Measurements from ENCODE around the gene CA9.
"Not testable (repeated sequence)": the region's sequence is repeated elsewhere in the genome, so short reads cannot be mapped to it uniquely, and the experiment has no call there.

Gene CA9

GRCh38 chr9:35639631-35640030 lies 34.1 kb upstream of the CA9 start:
- TF ChIP-seq CTCF (IDR thresholded peaks at IDR 0.05; ENCODE audit: low read depth, low read length, missing control alignments): no peak
- no peak overlapping the region for H3K4me3 ChIP-seq (ENCODE audit: low read depth, low read length)
- DNase-seq (ENCODE audit: low read depth): no peak

DNA sequence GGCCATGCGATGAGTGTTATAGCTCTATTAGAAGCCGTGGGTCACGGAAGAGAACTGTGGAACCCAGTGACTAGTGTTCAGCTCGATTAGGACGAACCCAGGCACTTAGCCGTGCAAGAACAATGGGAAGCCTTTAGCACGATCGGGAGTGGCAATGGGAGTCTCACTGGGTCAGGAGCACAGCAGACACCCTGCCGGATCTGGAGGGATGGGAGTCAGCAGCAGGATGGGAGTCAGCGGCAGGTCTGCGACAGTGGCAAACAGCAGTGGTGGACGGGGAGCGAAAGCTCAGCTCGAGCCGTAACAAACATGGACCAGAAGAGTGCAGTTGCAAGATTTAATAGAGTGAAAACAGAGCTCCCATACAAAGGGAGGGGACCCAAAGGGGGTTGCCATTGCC lies 33.3 kb upstream of the CA9 start:
- DNase-seq (ENCODE audit: low read depth): not testable (repeated sequence)

GRCh38 chr9:35641478-35641877 lies 32.2 kb upstream of the CA9 start:
- not testable (repeated sequence) for DNase-seq (ENCODE audit: low read depth); H3K4me3 ChIP-seq (ENCODE audit: low read depth, low read length)

More for the DNA sequence above, 33.3 kb upstream of the CA9 start:
- H3K4me3 ChIP-seq (ENCODE audit: low read depth, low read length): not testable (repeated sequence)

DNA sequence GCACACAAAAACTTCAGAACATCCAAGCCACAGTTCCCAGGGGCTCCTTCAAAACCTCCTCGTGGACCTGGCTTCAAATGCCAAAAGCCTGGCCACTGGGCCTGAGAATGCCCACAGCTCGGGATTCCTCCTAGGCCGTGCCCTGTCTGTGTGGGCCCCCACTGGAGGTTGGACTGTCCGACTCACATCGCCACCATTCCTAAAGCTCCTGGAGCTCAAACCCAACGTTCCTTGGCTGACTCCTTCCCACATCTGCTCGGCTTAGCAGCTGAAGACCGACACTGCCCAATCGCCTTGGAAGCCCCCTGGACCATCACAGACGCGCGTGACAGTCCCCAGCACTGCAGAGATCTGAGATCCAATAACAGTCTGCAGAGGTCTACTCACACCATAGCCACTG lies 30.7 kb upstream of the CA9 start:
- no peak for TF ChIP-seq CTCF (IDR thresholded peaks at IDR 0.05; ENCODE audit: low read depth, low read length, missing control alignments)
- H3K4me3 ChIP-seq (ENCODE audit: low read depth, low read length): no peak overlapping the region
- DNase-seq (ENCODE audit: low read depth): no peak

DNA sequence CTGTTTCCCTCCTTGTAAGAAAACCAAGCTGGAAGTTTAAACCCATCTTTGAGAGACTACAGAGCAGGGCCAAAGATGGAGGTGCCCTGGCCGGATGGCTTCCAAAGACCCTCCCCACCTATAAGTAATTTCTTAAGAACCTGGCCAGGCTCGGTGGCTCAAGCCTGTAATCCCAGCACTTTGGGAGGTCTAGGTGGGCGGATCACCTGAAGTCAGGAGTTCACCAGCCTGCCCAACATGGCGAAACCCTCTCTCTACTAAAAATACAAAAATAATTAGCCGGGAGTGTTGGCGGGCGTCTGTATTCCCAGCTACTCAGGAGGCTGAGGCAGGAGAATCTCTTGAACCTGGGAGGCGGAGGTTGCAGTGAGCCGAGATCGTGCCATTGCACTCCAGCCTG lies 28.0 kb upstream of the CA9 start:
- H3K4me3 ChIP-seq (ENCODE audit: low read depth, low read length): peak overlapping the region; percentile 80
- not testable (repeated sequence) for DNase-seq (ENCODE audit: low read depth)

DNA sequence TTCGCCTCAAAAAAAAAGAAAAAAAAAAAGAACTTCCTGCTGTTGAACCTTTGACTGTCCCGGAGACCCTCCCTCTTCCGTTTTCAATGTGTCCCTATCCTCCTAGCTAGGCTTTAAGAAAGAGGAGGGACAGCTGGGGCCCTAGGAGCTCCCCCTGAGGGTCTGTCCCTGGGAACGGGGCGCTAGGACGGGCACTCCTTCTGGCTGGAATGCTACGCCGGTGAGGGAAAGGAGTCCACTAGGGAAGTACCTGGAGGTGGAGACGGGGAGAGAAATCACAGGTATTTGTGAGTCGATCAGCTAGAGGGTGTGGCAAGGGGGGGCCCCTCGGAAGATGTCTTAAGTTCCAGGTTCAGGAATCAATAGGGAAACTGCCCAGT lies 27.6 kb upstream of the CA9 start:
- TF ChIP-seq CTCF (IDR thresholded peaks at IDR 0.05; ENCODE audit: low read depth, low read length, missing control alignments): no peak
- DNase-seq (ENCODE audit: low read depth): no peak
- H3K4me3 ChIP-seq (ENCODE audit: low read depth, low read length): peak overlapping the region; percentile 80

DNA sequence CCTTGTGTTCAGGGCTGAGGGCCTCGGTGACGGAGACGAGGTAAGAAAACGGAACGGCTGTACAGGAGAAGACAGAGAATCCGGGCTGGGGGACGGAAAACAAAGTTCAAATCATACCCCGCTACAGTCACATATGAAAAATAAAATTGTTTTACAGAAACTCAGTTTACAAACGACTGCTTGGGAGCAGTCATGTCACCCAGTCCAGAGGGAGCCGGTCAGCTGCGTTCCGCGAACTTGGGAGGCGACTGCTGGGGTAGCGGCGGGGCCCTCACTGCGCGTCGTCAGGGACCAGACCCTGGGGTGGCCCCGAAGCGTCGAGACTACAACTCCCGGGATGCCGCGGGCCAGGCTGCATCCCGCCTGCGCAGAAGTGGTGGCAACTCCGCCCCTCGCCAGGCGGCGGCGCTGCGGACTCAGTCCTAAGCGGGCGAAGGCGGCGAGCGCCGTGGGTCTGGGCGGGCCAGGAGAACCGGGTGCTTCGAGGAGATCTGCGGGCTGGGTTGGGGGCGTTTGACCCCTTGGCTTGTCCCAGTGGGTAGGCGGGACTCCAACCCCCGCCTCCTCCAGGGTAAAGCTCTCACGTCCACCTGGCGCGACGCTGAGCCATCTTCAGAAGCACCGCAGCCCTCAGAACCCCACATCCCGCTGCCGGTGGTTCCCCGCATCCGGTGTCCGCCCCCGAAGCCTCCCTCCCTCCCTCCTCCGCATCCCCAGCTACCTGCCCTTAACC lies 27.0 kb upstream of the CA9 start:
- TF ChIP-seq CTCF (IDR thresholded peaks at IDR 0.05; ENCODE audit: low read depth, low read length, missing control alignments): peak; percentile 91
- peak overlapping the region; percentile 80 for H3K4me3 ChIP-seq (ENCODE audit: low read depth, low read length)
- DNase-seq (ENCODE audit: low read depth): no peak

DNA sequence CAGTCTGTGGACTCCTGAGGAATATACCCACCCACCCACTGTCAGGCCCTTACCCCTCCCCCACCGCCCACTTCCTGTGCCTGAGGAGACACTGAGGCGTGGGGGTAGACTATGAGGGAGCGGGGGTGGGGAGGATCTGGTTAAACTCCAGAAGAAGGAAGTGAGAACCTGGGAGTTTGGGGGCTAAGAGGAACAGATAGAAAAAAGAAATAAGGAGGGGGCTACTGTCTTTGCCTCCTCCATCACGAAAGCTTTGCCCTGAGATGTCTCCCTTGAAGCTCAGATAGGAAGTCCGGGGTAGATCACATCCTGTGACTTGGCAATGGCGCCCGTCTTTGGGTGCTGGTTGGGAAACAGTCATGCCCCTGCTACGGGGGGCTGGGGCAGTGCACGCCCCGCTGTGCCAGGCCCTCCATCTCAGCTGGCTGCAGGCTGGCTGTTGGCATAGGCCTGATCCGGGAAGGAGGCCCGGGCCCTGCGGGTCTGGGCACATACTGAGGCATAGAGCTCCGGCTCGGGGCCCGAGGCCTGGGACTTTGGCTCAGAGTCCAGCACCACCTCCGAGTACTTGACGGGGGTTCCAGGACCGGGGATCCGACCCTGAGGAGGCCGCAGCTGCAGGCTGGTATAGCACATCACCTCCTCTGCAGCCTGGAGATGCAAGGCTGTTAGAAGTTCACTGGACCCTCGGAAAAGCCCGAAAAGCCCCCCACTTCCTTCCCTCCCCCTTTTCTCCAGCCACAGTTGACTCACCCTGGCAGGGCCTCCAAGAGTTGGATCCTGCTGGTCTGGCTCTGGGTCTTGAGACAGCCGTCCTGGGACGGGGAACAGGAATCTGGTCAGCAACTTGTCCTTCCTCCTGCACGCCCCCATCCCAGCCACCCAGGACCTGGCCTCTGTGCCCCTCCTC lies 24.0 kb upstream of the CA9 start:
- no peak for DNase-seq (ENCODE audit: low read depth)
- peak overlapping the region; percentile 67 for H3K4me3 ChIP-seq (ENCODE audit: low read depth, low read length)
- TF ChIP-seq CTCF (IDR thresholded peaks at IDR 0.05; ENCODE audit: low read depth, low read length, missing control alignments): no peak
